GM23248 (cell line): ENCODE data around the gene KRTAP4-3. TPM values are rescaled to one million over a fixed set of nuclear protein-coding genes. Genes with fewer than 3 reads are reported as not detected.

Experiments
- DNase-seq: peaks from one replicate; pipeline ENCODE4 v3.0.0-alpha.2; 2015
- H2AFZ ChIP-seq: fragments of 200-600 bp; sonication (generic); 2 replicates; pipeline ENCODE4 v1.6.1; 2016; ENCODE audit warnings: antibody characterized with exemption
- H3F3A ChIP-seq: fragments of 200-600 bp; sonication (generic); 2 replicates; pipeline ENCODE4 v1.6.1; 2016; ENCODE audit warnings: mild to moderate bottlenecking, antibody characterized with exemption, mixed run types; ENCODE audit not compliant: insufficient read depth
- H3K27ac ChIP-seq: fragments of 200-600 bp; sonication (generic); 2 replicates; pipeline ENCODE4 v1.5.1; 2016; ENCODE audit warnings: mild to moderate bottlenecking
- H3K27me3 ChIP-seq: fragments of 200-600 bp; sonication (generic); replicated peaks from 2 replicates; pipeline ENCODE4 v1.6.1; 2016; ENCODE audit warnings: mild to moderate bottlenecking; ENCODE audit not compliant: insufficient read depth
- H3K36me3 ChIP-seq: fragments of 200-600 bp; sonication (generic); 2 replicates; pipeline ENCODE4 v1.6.1; 2016; ENCODE audit warnings: low read depth, mild to moderate bottlenecking
- H3K4me1 ChIP-seq: fragments of 200-600 bp; sonication (generic); 2 replicates; pipeline ENCODE4 v1.6.1; 2016; ENCODE audit warnings: mild to moderate bottlenecking; ENCODE audit not compliant: insufficient read depth
- H3K4me2 ChIP-seq: fragments of 200-600 bp; sonication (generic); one replicate; pipeline ENCODE4 v1.6.1; 2016; ENCODE audit warnings: mild to moderate bottlenecking; ENCODE audit not compliant: unreplicated experiment
- H3K4me3 ChIP-seq: fragments of 200-600 bp; sonication (generic); 2 replicates; pipeline ENCODE4 v1.5.1; 2016; ENCODE audit warnings: mild to moderate bottlenecking
- H3K79me2 ChIP-seq: fragments of 200-600 bp; sonication (generic); 2 replicates; pipeline ENCODE4 v1.6.1; 2016; ENCODE audit warnings: mild to moderate bottlenecking; ENCODE audit not compliant: insufficient read depth
- H3K9ac ChIP-seq: fragments of 200-600 bp; sonication (generic); 2 replicates; pipeline ENCODE4 v1.6.1; 2016; ENCODE audit warnings: mild to moderate bottlenecking
- H3K9me2 ChIP-seq: fragments of 200-600 bp; sonication (generic); 2 replicates; pipeline ENCODE4 v1.6.1; 2016; ENCODE audit warnings: mixed run types, mild to moderate bottlenecking, moderate library complexity; ENCODE audit not compliant: insufficient read depth
- H3K9me3 ChIP-seq: fragments of 200-600 bp; sonication (generic); one replicate; pipeline ENCODE4 v1.6.1; 2017; ENCODE audit warnings: low read depth
- H4K20me1 ChIP-seq: fragments of 200-600 bp; sonication (generic); 2 replicates; pipeline ENCODE4 v1.6.0; 2016; ENCODE audit not compliant: insufficient read depth
- EZH2 ChIP-seq: fragments of 200-600 bp; sonication (generic); IDR thresholded peaks from 2 replicates; pipeline ENCODE4 v1.6.1; 2018; ENCODE audit warnings: antibody characterized with exemption, mild to moderate bottlenecking; ENCODE audit not compliant: insufficient read depth, poor library complexity, severe bottlenecking
- EZH2phosphoT487 ChIP-seq: fragments of 200-600 bp; sonication (generic); IDR thresholded peaks from 2 replicates; pipeline ENCODE4 v1.6.1; 2018; ENCODE audit warnings: antibody characterized with exemption, moderate library complexity, mild to moderate bottlenecking, low read depth; ENCODE audit not compliant: insufficient read depth
- WGBS, 2 experiments: methylation state at CpG; one replicate each; pipeline ENCODE4 v1.1.6; 2015 to 2017; ENCODE audit warnings: low lambda C conversion rate in 2 of 2, low coverage in 1 of 2; ENCODE audit errors: missing lambda C conversion rate in 2 of 2; 5-methylcytosine and 5-hydroxymethylcytosine counted together
- in situ Hi-C: fragments of 300-500 bp; cut with MboI; formaldehyde crosslinking; loops from 2 replicates; pipeline ENCODE4 v1.15.0; 2020
- polyA plus RNA-seq: library from polyadenylated mRNA; unstranded; fragments of >200 nt; fragmentation: Nextera tagmentation; extraction: Ambion mirVana; gene quantifications from 2 replicates; pipeline ENCODE4 v1.2.1, GENCODE V29; 2016
- total RNA-seq: library from RNA; depleted of rRNA; stranded (reverse); fragments of >200 nt; shearing (Covaris generic); gene quantifications from 2 replicates; pipeline ENCODE4 v1.2.3, GENCODE V29; 2014; rRNA removed

The KRTAP4-3 gene
- total RNA-seq (not detected in 2 replicates), polyA plus RNA-seq (not detected in 2 replicates)

GRCh38 chr17:41168121-41168520 is at the start of gene KRTAP4-3:
TSS of gene KRTAP4-3 (minus strand) at chr17:41168221. CDS start at chr17:41168172, 49 bp downstream.
- Histone ChIP-seq H3K9me2 (no peaks in the 10 kb centered on the region), H3K4me2 (no peak within 1 kb of the TSS), H3K79me2 (no peaks in the 10 kb centered on the region), H3K9me3 (no peaks in the 10 kb centered on the region), H3F3A (no peaks in the 10 kb centered on the region), H3K27ac (no peak within 1 kb of the TSS), H3K4me1 (peaks cover 3% of the 10 kb centered on the region; the same call in 1 of the 2 replicates), H3K36me3 (no peaks in the 10 kb centered on the region), H3K4me3 (no peak within 1 kb of the TSS), H2AFZ (no peak within 1 kb of the TSS), H3K9ac (no peak within 1 kb of the TSS), H4K20me1 (no peaks in the 10 kb centered on the region), H3K27me3 (no peaks in the 10 kb centered on the region)
- in situ Hi-C loops, result no loop called here
- no peak for TF ChIP-seq EZH2
- no peak for TF ChIP-seq EZH2phosphoT487
- 58 to 67% methylated on average over 1 of the region's 1 CpG for WGBS, 2 experiments
- no peak for DNase-seq

DNA sequence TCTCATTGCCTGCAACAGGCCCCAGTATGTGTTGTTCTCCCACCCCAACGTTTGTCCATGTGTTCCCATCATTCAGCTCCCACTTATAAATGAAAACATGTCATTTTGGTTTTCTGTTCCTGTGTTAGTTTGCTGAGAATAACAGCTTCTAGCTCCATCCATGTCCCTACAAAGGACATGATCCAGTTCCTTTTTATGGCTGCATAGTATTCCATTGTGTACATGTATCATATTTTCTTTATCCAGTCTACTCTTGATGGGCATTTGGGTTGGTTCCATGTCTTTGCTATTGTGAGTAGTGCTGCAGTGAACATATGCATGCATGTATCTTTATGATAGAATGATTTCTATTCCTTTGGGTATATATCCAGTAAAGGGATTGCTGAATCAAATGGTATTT is 47.7 kb upstream of the KRTAP4-3 start:
- H2AFZ ChIP-seq, result no peak overlapping the region
- TF ChIP-seq EZH2phosphoT487, result no peak
- TF ChIP-seq EZH2, result no peak
- no peak overlapping the region for H3K9ac ChIP-seq
- no peak for DNase-seq
- H3K4me2 ChIP-seq, result no peak overlapping the region
- H4K20me1 ChIP-seq, result no peaks in the 10 kb centered on the region
- no peaks in the 10 kb centered on the region for H3K79me2 ChIP-seq
- peaks cover 9% of the 10 kb centered on the region; the same call in 1 of the 2 replicates for H3K4me1 ChIP-seq
- 71 to 100% methylated on average over 1 of the region's 1 CpG for WGBS, 2 experiments
- peaks cover 11% of the 10 kb centered on the region; the same call in 1 of the 2 replicates for H3F3A ChIP-seq
- no peak overlapping the region for H3K4me3 ChIP-seq
- no peaks in the 10 kb centered on the region for H3K9me3 ChIP-seq
- in situ Hi-C loops, result no loop called here
- no peaks in the 10 kb centered on the region for H3K9me2 ChIP-seq
- no peaks in the 10 kb centered on the region for H3K27me3 ChIP-seq
- H3K36me3 ChIP-seq, result no peaks in the 10 kb centered on the region
- no peak overlapping the region for H3K27ac ChIP-seq

GRCh38 chr17:41212524-41213169 is 44.6 kb upstream of the KRTAP4-3 start:
- WGBS, 2 experiments, result 57 to 59% methylated on average over 7 of the region's 7 CpGs
- no peak for DNase-seq
- H3K27me3 ChIP-seq, result no peaks in the 10 kb centered on the region
- no peaks in the 10 kb centered on the region for H3K36me3 ChIP-seq
- TF ChIP-seq EZH2 (no peak), EZH2phosphoT487 (no peak)
- no peak overlapping the region for H3K27ac ChIP-seq
- no peaks in the 10 kb centered on the region for H3K79me2 ChIP-seq
- no peaks in the 10 kb centered on the region for H4K20me1 ChIP-seq
- no peak overlapping the region for H2AFZ ChIP-seq
- peaks cover 9% of the 10 kb centered on the region; the same call in 1 of the 2 replicates for H3K4me1 ChIP-seq
- no peaks in the 10 kb centered on the region for H3K9me2 ChIP-seq
- H3F3A ChIP-seq, result peaks cover 11% of the 10 kb centered on the region; the same call in 1 of the 2 replicates
- H3K4me2 ChIP-seq, result no peak overlapping the region
- in situ Hi-C loops, result no loop called here
- no peak overlapping the region for H3K9ac ChIP-seq
- no peak overlapping the region for H3K4me3 ChIP-seq
- no peaks in the 10 kb centered on the region for H3K9me3 ChIP-seq

- no peak overlapping the region for H3K9ac ChIP-seq
- no peak overlapping the region for H3K4me3 ChIP-seq
- DNase-seq, result peak; percentile 70
- no peaks in the 10 kb centered on the region for H4K20me1 ChIP-seq
- no peaks in the 10 kb centered on the region for H3K36me3 ChIP-seq
- H3K4me1 ChIP-seq, result peaks cover 9% of the 10 kb centered on the region; the same call in 1 of the 2 replicates
- no peaks in the 10 kb centered on the region for H3K9me3 ChIP-seq
- H2AFZ ChIP-seq, result no peak overlapping the region
- H3F3A ChIP-seq, result peaks cover 11% of the 10 kb centered on the region; the same call in 1 of the 2 replicates
- in situ Hi-C loops, result no loop called here
- H3K79me2 ChIP-seq, result no peaks in the 10 kb centered on the region
- no peak overlapping the region for H3K27ac ChIP-seq
- H3K9me2 ChIP-seq, result no peaks in the 10 kb centered on the region
- no peaks in the 10 kb centered on the region for H3K27me3 ChIP-seq
- 9 to 11% methylated on average over 1 of the region's 1 CpG for WGBS, 2 experiments
- TF ChIP-seq EZH2phosphoT487, result 0 out of 2 replicates have a peak, but pooled peaks have one; percentile 61
- TF ChIP-seq EZH2, result no peak
- no peak overlapping the region for H3K4me2 ChIP-seq
Measured at GRCh38 chr17:41211845-41212466, 43.9 kb upstream of the KRTAP4-3 start.
